OCI-LY3 (cell line): Measurements from ENCODE around the gene STMN3.

Source experiments
- H2AFZ ChIP-seq: fragments of 200-600, 300-600 bp; shearing (Covaris generic); 2 replicates; pipeline ENCODE4 v1.6.0; 2014; ENCODE audit warnings: antibody characterized with exemption, low read depth, low read length
- H3K27ac ChIP-seq: fragments of 200-600, 300-600 bp; sonication (generic); 2 replicates; pipeline ENCODE4 v1.5.1; 2014; ENCODE audit warnings: mild to moderate bottlenecking, low read length, moderate library complexity, mixed read lengths
- H3K27me3 ChIP-seq: fragments of 200-600, 300-600 bp; sonication (generic); 2 replicates; pipeline ENCODE4 v1.6.1; 2014; ENCODE audit warnings: low read depth, low read length, mixed read lengths
- H3K36me3 ChIP-seq: fragments of 200-600, 300-600 bp; sonication (generic); replicated peaks from 2 replicates; pipeline ENCODE3; 2014; ENCODE audit warnings: low read depth, low read length, mixed read lengths
- H3K4me1 ChIP-seq: fragments of 300-600, 200-600 bp; sonication (generic); 2 replicates; pipeline ENCODE4 v1.6.1; 2014; ENCODE audit warnings: low read length, mixed read lengths
- H3K4me2 ChIP-seq: fragments of 200-600, 300-600 bp; sonication (generic); 2 replicates; pipeline ENCODE4 v1.6.1; 2014; ENCODE audit warnings: low read length, mixed read lengths
- H3K4me3 ChIP-seq: fragments of 300-600, 200-600 bp; sonication (generic); 2 replicates; pipeline ENCODE4 v1.5.1; 2014; ENCODE audit warnings: antibody characterized with exemption, mild to moderate bottlenecking, low read length, moderate library complexity
- H3K79me2 ChIP-seq: fragments of 300-600, 200-600 bp; shearing (Covaris generic); 2 replicates; pipeline ENCODE4 v1.6.1; 2014; ENCODE audit warnings: mild to moderate bottlenecking, low read length, mixed read lengths
- H3K9ac ChIP-seq: fragments of 300-600, 200-600 bp; shearing (Covaris generic); 2 replicates; pipeline ENCODE4 v1.6.0; 2014; ENCODE audit warnings: mild to moderate bottlenecking, low read length, moderate library complexity
- H3K9me3 ChIP-seq: fragments of 200-600, 300-600 bp; shearing (Covaris generic); 2 replicates; pipeline ENCODE4 v1.6.1; 2014; ENCODE audit warnings: low read length, mixed read lengths; ENCODE audit not compliant: insufficient read depth
- H4K20me1 ChIP-seq: fragments of 200-600, 300-600 bp; sonication (generic); 2 replicates; pipeline ENCODE4 v1.6.1; 2016; ENCODE audit warnings: low read length, mixed read lengths; ENCODE audit not compliant: insufficient read depth
- CTCF ChIP-seq: fragments of 200-600, 300-600 bp; sonication (generic); IDR thresholded peaks from 2 replicates; pipeline ENCODE4 v1.5.1; 2014; ENCODE audit warnings: antibody characterized with exemption, low read length, low read depth
- EZH2phosphoT487 ChIP-seq: fragments of 200-600 bp; shearing (Covaris generic); IDR thresholded peaks from 2 replicates; pipeline ENCODE4 v1.6.1; 2018; ENCODE audit warnings: antibody characterized with exemption, mixed run types, low read depth

Gene STMN3

GRCh38 chr20:63696306-63696627, 43.0 kb upstream of the STMN3 start:
- no peaks in the 10 kb centered on the region for H3K27me3 ChIP-seq
- no peaks in the 10 kb centered on the region for H3K36me3 ChIP-seq
- TF ChIP-seq EZH2phosphoT487, result no peak
- TF ChIP-seq CTCF, result no peak
- H3K27ac ChIP-seq, result no peak overlapping the region
- H4K20me1 ChIP-seq, result no peaks in the 10 kb centered on the region
- H3K9ac ChIP-seq, result no peak overlapping the region
- H3K9me3 ChIP-seq, result no peaks in the 10 kb centered on the region
- H3K4me3 ChIP-seq, result no peak overlapping the region
- H3K79me2 ChIP-seq, result no peaks in the 10 kb centered on the region
- H3K4me1 ChIP-seq, result peaks cover 26% of the 10 kb centered on the region
- no peak overlapping the region for H2AFZ ChIP-seq
- H3K4me2 ChIP-seq, result no peak overlapping the region

GRCh38 chr20:63695424-63696305, 42.4 kb upstream of the STMN3 start:
- no peak overlapping the region for H3K4me2 ChIP-seq
- H3K27me3 ChIP-seq, result no peaks in the 10 kb centered on the region
- no peak overlapping the region for H3K4me3 ChIP-seq
- no peak overlapping the region for H3K9ac ChIP-seq
- H4K20me1 ChIP-seq, result no peaks in the 10 kb centered on the region
- H3K27ac ChIP-seq, result no peak overlapping the region
- no peak overlapping the region for H2AFZ ChIP-seq
- no peak for TF ChIP-seq CTCF
- no peak for TF ChIP-seq EZH2phosphoT487
- no peaks in the 10 kb centered on the region for H3K79me2 ChIP-seq
- H3K4me1 ChIP-seq, result peaks cover 26% of the 10 kb centered on the region
- H3K36me3 ChIP-seq, result no peaks in the 10 kb centered on the region
- no peaks in the 10 kb centered on the region for H3K9me3 ChIP-seq

GRCh38 chr20:63694584-63695423, 41.6 kb upstream of the STMN3 start:
- no peak overlapping the region for H3K4me3 ChIP-seq
- H3K9ac ChIP-seq, result no peak overlapping the region
- H3K27ac ChIP-seq, result no peak overlapping the region
- peaks cover 25% of the 10 kb centered on the region for H3K4me1 ChIP-seq
- no peaks in the 10 kb centered on the region for H3K9me3 ChIP-seq
- no peak overlapping the region for H2AFZ ChIP-seq
- no peaks in the 10 kb centered on the region for H4K20me1 ChIP-seq
- no peaks in the 10 kb centered on the region for H3K27me3 ChIP-seq
- no peaks in the 10 kb centered on the region for H3K79me2 ChIP-seq
- no peak overlapping the region for H3K4me2 ChIP-seq
- TF ChIP-seq CTCF, result no peak
- no peak for TF ChIP-seq EZH2phosphoT487
- H3K36me3 ChIP-seq, result no peaks in the 10 kb centered on the region
